ENCODE data around the gene CUBN. TPM values are rescaled to one million over a fixed set of nuclear protein-coding genes. Genes with fewer than 3 reads are reported as not detected.

Gene CUBN
- total RNA-seq, 2 donors from 2014 or later, result 1.1 to 1.6 TPM

DNA sequence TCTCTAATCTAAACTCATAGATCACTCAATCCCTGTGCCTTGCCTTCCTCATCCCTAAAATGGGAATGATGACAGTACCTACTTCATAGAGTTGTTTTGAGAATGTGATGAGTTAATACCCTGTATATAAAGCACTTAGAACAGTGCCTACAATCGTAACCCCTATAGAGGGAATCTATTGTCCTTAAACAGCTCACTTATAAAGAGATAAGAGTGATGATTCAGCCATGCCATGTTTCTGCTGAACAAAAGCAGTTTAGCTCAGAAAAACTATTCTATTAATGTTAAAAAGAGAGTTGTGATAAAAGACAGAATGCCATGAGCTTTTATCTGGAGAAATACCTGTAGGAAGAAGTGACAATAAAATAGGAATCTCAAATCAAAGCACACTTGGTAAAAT is 63.6 kb downstream of the CUBN start:
- ATAC-seq, result no peak

DNA sequence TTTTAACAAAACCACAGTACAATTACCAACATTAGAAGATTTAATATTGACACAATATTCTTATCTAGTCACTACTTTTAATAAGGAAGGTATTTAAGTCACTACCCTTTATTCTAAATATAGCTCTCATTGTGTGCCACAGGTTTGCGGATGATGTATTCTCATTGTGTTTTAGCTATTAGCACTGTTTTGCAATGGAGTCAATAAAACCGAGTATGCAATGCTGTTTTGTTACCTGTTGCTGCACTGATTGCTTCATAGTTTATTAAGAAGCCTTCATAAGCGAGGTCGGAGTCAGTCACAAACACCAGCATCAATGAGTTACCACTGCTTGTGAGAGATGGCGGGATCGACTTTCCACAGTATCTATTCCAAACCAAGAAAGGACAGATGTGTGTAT is 64.3 kb downstream of the CUBN start:
- Mint-ChIP-seq H3K27me3 (no peaks in the 10 kb centered on the region), H3K4me1 (ENCODE audit: low read depth in 2 of 2) (peaks cover 13 to 19% of the 10 kb centered on the region in 2 donors), H3K36me3 (no peaks in the 10 kb centered on the region), H3K27ac (no peak overlapping the region), H3K4me3 (no peak overlapping the region), H3K9me3 (no peaks in the 10 kb centered on the region)
- no peak for ATAC-seq
- no peak for DNase-seq (ENCODE audit: low spot score)

More for the DNA sequence above, 63.6 kb downstream of the CUBN start:
- Mint-ChIP-seq H3K4me3 (no peak overlapping the region), H3K4me1 (ENCODE audit: low read depth in 2 of 2) (peaks cover 13 to 16% of the 10 kb centered on the region in 2 donors), H3K9me3 (no peaks in the 10 kb centered on the region), H3K27ac (no peak overlapping the region), H3K27me3 (no peaks in the 10 kb centered on the region), H3K36me3 (no peaks in the 10 kb centered on the region)
- no peak for DNase-seq (ENCODE audit: low spot score)

DNA sequence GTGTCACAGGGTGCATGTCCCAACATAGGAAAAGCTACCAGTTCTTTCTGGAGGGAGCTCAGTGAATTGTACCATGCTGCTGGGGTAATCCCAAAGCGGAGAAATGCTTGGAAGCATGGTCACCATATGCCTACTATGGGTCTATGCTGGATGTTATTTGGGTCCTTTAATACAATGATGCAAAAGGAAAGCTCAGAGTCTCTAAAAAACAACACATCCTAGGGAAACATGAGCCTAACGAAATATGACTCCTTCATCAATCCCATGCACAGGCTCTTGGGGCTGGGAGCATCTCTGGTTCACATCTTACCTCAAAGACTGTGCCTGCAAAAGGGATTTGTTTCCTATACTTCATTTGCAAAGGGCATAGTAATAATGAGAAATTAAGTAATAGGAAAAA is 65.2 kb downstream of the CUBN start:
- Mint-ChIP-seq H3K36me3 (no peaks in the 10 kb centered on the region), H3K27ac (no peak overlapping the region), H3K4me3 (no peak overlapping the region), H3K27me3 (no peaks in the 10 kb centered on the region), H3K4me1 (ENCODE audit: low read depth in 2 of 2) (peaks cover 13 to 22% of the 10 kb centered on the region in 2 donors), H3K9me3 (no peaks in the 10 kb centered on the region)
- no peak for DNase-seq (ENCODE audit: low spot score)
- no peak for ATAC-seq

- no peaks in the 10 kb centered on the region for H3K9me3 Mint-ChIP-seq
- no peak overlapping the region for H3K27ac Mint-ChIP-seq
- H3K4me3 Mint-ChIP-seq, result no peak overlapping the region
- no peak for ATAC-seq
- peaks cover 13 to 22% of the 10 kb centered on the region in 2 donors for H3K4me1 Mint-ChIP-seq (ENCODE audit: low read depth in 2 of 2)
- H3K36me3 Mint-ChIP-seq, result no peaks in the 10 kb centered on the region
- DNase-seq (ENCODE audit: low spot score), result no peak
- no peaks in the 10 kb centered on the region for H3K27me3 Mint-ChIP-seq
Observed at GRCh38 chr10:17062955-17063484, 66.6 kb downstream of the CUBN start.

DNA sequence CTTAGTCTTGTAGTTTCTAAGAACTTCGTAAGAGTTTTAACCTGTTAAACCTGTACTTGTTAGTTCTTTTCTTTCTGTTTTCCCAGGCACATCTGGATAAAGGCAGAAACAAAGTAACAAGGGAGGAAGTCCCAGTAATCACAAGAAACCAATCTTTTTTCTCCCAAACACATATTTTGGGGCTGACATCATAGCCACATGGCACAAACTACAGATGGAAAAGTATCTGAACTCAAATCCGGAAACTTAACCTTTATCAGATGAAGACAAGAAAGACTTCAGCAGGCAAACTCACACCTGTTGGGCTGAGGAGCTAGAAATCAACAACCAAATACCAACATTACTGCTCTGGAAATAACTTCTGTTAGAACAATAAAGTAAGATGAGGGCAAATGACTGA is 67.1 kb downstream of the CUBN start:
- DNase-seq (ENCODE audit: low spot score) (no peak), ATAC-seq (no peak)
- Mint-ChIP-seq H3K27ac (no peak overlapping the region), H3K36me3 (no peaks in the 10 kb centered on the region), H3K9me3 (no peaks in the 10 kb centered on the region), H3K4me1 (ENCODE audit: low read depth in 2 of 2) (peaks cover 9 to 17% of the 10 kb centered on the region in 2 donors), H3K27me3 (no peaks in the 10 kb centered on the region), H3K4me3 (no peak overlapping the region)

- no peaks in the 10 kb centered on the region for H3K36me3 Mint-ChIP-seq
- no peak overlapping the region for H3K4me3 Mint-ChIP-seq
- no peaks in the 10 kb centered on the region for H3K9me3 Mint-ChIP-seq
- H3K4me1 Mint-ChIP-seq (ENCODE audit: low read depth in 2 of 2), result peaks cover 4 to 13% of the 10 kb centered on the region in 2 donors
- ATAC-seq, result no peak
- no peak for DNase-seq (ENCODE audit: low spot score)
- H3K27me3 Mint-ChIP-seq, result no peaks in the 10 kb centered on the region
- H3K27ac Mint-ChIP-seq, result no peak overlapping the region
Observed at GRCh38 chr10:17062009-17062408, 67.6 kb downstream of the CUBN start.

- H3K36me3 Mint-ChIP-seq, result no peaks in the 10 kb centered on the region
- no peak for DNase-seq (ENCODE audit: low spot score)
- no peak overlapping the region for H3K4me3 Mint-ChIP-seq
- ATAC-seq, result no peak
- H3K9me3 Mint-ChIP-seq, result no peaks in the 10 kb centered on the region
- peak overlapping the region in 1 of 2 donors; percentile 56 for H3K27ac Mint-ChIP-seq
- no peaks in the 10 kb centered on the region for H3K27me3 Mint-ChIP-seq
- H3K4me1 Mint-ChIP-seq (ENCODE audit: low read depth in 2 of 2), result peaks cover 0 to 11% of the 10 kb centered on the region in 2 donors
Observed at GRCh38 chr10:17061418-17061817, 68.2 kb downstream of the CUBN start.

DNA sequence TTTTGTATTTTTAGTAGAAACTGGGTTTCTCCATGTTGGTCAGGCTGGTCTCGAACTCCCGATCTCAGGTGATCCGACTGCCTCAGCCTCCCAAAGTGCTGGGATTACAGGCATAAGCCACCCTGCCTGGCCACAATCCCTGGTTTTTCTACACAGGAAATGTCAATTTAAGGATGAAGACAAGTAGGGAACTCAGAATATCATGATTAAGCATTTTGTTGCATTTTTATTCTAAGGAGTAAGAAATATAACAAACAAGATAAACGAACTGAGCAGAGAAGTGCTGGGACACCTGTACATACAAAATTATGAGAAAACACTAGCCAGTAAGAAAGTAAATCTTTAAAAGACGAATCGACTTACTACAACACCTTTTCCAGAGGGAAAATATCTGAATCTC is 69.3 kb downstream of the CUBN start:
- DNase-seq (ENCODE audit: low spot score) (no peak), ATAC-seq (no peak)
- Mint-ChIP-seq H3K36me3 (no peaks in the 10 kb centered on the region), H3K4me3 (no peak overlapping the region), H3K27me3 (no peaks in the 10 kb centered on the region), H3K9me3 (no peaks in the 10 kb centered on the region), H3K4me1 (ENCODE audit: low read depth in 2 of 2) (peaks cover 0 to 11% of the 10 kb centered on the region in 2 donors), H3K27ac (no peak overlapping the region)

DNA sequence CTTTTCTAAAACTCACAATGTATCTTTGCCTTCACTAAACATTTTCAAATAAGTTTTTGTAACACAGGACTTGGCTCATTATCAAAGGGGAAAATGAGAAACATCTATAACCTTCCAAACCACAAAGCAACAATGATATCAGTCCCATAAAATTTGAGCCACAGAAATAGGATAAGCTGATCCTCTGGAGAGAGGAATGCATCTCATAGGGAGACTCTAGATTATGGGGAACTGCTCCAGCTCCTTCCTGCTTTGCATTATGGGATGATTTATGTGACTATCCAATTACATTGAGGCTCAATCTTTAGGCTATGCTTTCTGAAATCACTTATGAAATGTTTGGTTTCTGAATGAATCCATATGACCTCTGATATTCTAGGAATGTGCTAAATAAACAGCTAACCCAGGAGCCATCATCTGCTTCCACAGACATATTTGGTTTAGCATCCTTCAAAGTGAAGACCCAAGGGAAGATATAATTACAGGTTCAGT is 70.4 kb downstream of the CUBN start:
- H3K27ac Mint-ChIP-seq, result peak overlapping the region in 1 of 2 donors; percentile 39
- no peaks in the 10 kb centered on the region for H3K36me3 Mint-ChIP-seq
- no peaks in the 10 kb centered on the region for H3K9me3 Mint-ChIP-seq
- ATAC-seq (no peak), DNase-seq (ENCODE audit: low spot score) (no peak)
- no peaks in the 10 kb centered on the region for H3K27me3 Mint-ChIP-seq
- H3K4me3 Mint-ChIP-seq, result no peak overlapping the region
- H3K4me1 Mint-ChIP-seq (ENCODE audit: low read depth in 2 of 2), result peaks cover 0 to 11% of the 10 kb centered on the region in 2 donors

GRCh38 chr10:17058093-17058492 is 71.5 kb downstream of the CUBN start:
- no peak overlapping the region for H3K27ac Mint-ChIP-seq
- H3K9me3 Mint-ChIP-seq, result no peaks in the 10 kb centered on the region
- ATAC-seq, result no peak
- no peaks in the 10 kb centered on the region for H3K36me3 Mint-ChIP-seq
- no peak overlapping the region for H3K4me3 Mint-ChIP-seq
- DNase-seq (ENCODE audit: low spot score), result no peak
- peaks cover 8 to 11% of the 10 kb centered on the region in 2 donors for H3K4me1 Mint-ChIP-seq (ENCODE audit: low read depth in 2 of 2)
- no peaks in the 10 kb centered on the region for H3K27me3 Mint-ChIP-seq

GRCh38 chr10:17056781-17057428 is 72.7 kb downstream of the CUBN start:
- H3K36me3 Mint-ChIP-seq, result peaks cover 3% of the 10 kb centered on the region
- no peak for ATAC-seq
- DNase-seq (ENCODE audit: low spot score), result no peak
- H3K9me3 Mint-ChIP-seq, result no peaks in the 10 kb centered on the region
- H3K27ac Mint-ChIP-seq, result no peak overlapping the region
- H3K4me1 Mint-ChIP-seq (ENCODE audit: low read depth in 2 of 2), result peaks cover 10 to 16% of the 10 kb centered on the region in 2 donors
- no peaks in the 10 kb centered on the region for H3K27me3 Mint-ChIP-seq
- H3K4me3 Mint-ChIP-seq, result no peak overlapping the region

DNA sequence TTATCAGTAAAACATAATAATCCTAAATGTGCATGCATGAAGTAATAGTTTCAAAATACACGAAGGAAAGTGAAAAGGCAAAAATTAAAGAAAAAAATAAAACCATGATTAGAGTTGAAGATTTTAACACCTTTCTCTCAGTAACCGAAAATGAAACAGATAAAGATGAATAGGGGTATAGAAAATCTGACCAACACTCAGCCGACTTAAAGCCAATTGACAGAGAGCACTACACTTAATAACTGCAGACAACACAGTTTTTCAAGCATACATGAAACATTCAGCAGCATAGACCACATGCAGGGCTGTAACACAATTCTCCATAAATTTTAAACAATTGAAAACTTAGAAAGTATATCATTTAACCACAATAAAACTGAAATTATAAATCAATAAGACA is 76.1 kb downstream of the CUBN start:
- DNase-seq (ENCODE audit: low spot score) (no peak), ATAC-seq (no peak)
- Mint-ChIP-seq H3K27ac (no peak overlapping the region), H3K27me3 (no peaks in the 10 kb centered on the region), H3K9me3 (peaks cover 7% of the 10 kb centered on the region), H3K36me3 (peaks cover 22% of the 10 kb centered on the region), H3K4me1 (ENCODE audit: low read depth in 2 of 2) (peaks cover 16 to 35% of the 10 kb centered on the region in 2 donors), H3K4me3 (peak overlapping the region; percentile 16)

GRCh38 chr10:17053061-17053460 is 76.5 kb downstream of the CUBN start:
- peaks cover 16 to 35% of the 10 kb centered on the region in 2 donors for H3K4me1 Mint-ChIP-seq (ENCODE audit: low read depth in 2 of 2)
- peaks cover 7% of the 10 kb centered on the region for H3K9me3 Mint-ChIP-seq
- H3K36me3 Mint-ChIP-seq, result peaks cover 22% of the 10 kb centered on the region
- no peak overlapping the region for H3K27ac Mint-ChIP-seq
- ATAC-seq (no peak), DNase-seq (ENCODE audit: low spot score) (no peak)
- no peak overlapping the region for H3K4me3 Mint-ChIP-seq
- H3K27me3 Mint-ChIP-seq, result no peaks in the 10 kb centered on the region

DNA sequence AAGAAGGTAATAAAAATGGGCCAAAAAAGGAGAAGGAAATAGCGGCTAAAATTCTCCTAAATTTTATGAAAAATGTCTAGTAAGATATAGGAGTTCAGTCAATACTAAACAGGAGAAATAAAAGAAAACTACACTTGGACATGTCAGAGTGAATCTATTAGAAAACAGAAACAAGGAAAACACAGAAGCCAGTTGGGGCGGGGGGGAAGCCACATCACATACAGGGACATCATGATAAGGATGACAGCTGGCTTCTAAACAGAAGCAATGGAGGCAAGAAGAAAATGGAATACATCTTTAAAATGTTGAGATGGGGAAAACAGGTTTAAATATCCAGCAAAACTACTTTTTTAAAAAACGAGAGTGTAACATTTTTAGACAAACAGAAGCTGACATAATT is 77.8 kb downstream of the CUBN start:
- Mint-ChIP-seq H3K4me3 (peak overlapping the region; percentile 3), H3K9me3 (peaks cover 7% of the 10 kb centered on the region), H3K36me3 (peaks cover 22% of the 10 kb centered on the region), H3K27me3 (no peaks in the 10 kb centered on the region), H3K27ac (peak overlapping the region; percentile 26 to 38), H3K4me1 (ENCODE audit: low read depth in 2 of 2) (peaks cover 16 to 35% of the 10 kb centered on the region in 2 donors)
- DNase-seq (ENCODE audit: low spot score) (no peak), ATAC-seq (no peak)

All from natural killer cell treated with Interleukin-12 subunit alpha and Interleukin-12 subunit beta and Interleukin-15 and Interleukin-18, amount 100 ng/mL, for 72 hours (primary cell).